MM.1S (cell line): ENCODE data around the gene POU2AF2.

Experiments
- EZH2 ChIP-seq: fragments of 300-600 bp; sonication (generic); optimal IDR thresholded peaks from 2 replicates; pipeline ENCODE3; 2017; ENCODE audit warnings: low read depth, mild to moderate bottlenecking, antibody characterized with exemption, low read length, mixed read lengths
- EZH2phosphoT487 ChIP-seq: fragments of 300-600 bp; sonication (generic); IDR thresholded peaks from 2 replicates; pipeline ENCODE4 v1.6.1; 2018; ENCODE audit warnings: antibody characterized with exemption, low read length
- TF ChIP-seq, protein P1 (sequence below): fragments of 300-600 bp; sonication (generic); IDR thresholded peaks from 2 replicates; pipeline ENCODE4 v1.5.1; 2016; ENCODE audit warnings: antibody characterized with exemption, low read length, mixed read lengths

DNA sequence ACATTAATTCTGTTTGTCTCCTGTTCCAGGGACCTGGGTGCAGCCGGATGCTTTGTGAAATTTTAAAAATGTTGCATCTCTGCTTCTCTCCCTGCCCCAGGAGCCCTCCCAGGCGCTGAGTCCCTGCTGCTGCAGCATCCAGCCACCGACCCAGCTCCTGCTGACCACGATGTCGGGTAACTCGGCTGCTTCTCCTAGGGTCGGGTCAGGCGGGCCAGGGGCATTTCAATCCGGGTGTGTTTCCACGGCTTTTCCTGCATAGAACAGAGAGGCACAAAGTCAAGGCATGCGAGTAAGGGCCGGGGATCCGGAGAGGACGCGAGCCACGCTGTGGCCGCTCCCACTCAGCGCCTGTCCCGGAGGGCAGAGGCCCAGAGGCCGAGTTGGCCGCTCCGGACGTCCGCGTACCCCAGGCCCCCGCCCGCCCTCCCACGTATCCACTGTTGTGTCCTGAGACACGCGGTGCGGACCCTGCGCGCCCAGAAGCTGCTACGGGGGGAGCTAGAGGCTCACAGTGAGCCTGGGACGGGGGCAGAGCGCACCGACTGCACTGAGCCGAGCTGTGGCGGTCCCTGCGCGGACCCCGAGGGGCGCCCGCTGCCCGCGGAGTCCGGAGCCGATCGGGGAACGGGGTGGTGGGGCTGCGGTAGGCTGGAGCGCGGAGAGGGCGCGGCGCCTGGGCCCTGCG, 53.0 kb downstream of the POU2AF2 start, which contains the start of gene POU2AF3:
- TF ChIP-seq, protein P1, sequence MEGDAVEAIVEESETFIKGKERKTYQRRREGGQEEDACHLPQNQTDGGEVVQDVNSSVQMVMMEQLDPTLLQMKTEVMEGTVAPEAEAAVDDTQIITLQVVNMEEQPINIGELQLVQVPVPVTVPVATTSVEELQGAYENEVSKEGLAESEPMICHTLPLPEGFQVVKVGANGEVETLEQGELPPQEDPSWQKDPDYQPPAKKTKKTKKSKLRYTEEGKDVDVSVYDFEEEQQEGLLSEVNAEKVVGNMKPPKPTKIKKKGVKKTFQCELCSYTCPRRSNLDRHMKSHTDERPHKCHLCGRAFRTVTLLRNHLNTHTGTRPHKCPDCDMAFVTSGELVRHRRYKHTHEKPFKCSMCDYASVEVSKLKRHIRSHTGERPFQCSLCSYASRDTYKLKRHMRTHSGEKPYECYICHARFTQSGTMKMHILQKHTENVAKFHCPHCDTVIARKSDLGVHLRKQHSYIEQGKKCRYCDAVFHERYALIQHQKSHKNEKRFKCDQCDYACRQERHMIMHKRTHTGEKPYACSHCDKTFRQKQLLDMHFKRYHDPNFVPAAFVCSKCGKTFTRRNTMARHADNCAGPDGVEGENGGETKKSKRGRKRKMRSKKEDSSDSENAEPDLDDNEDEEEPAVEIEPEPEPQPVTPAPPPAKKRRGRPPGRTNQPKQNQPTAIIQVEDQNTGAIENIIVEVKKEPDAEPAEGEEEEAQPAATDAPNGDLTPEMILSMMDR, result no peak
- no peak for TF ChIP-seq EZH2phosphoT487
- TF ChIP-seq EZH2, result no peak
